Brain microvascular endothelial cell (primary cell): Measurements from ENCODE around the gene CHRNA5.

Experiments used
- DNase-seq: peaks from one replicate; pipeline ENCODE4 v3.0.0-alpha.2; 2020
- H3K27ac ChIP-seq: fragments of 250-450 bp; sonication (Bioruptor Pico); 2 replicates; pipeline ENCODE4 v1.5.1; 2020; ENCODE audit warnings: mild to moderate bottlenecking, moderate library complexity
- H3K27me3 ChIP-seq: fragments of 250-450 bp; sonication (Bioruptor Pico); replicated peaks from 2 replicates; pipeline ENCODE4 v1.5.1; 2020; ENCODE audit warnings: mild to moderate bottlenecking
- H3K36me3 ChIP-seq: fragments of 250-450 bp; sonication (Bioruptor Pico); replicated peaks from 2 replicates; pipeline ENCODE4 v1.5.1; 2020; ENCODE audit warnings: mild to moderate bottlenecking
- H3K4me3 ChIP-seq: 2 replicates; pipeline ENCODE4 v1.5.1; 2011; ENCODE audit warnings: low read depth, mild to moderate bottlenecking, control low read depth, low read length, moderate library complexity
- in situ Hi-C: cut with HindIII; loops from 2 replicates; pipeline ENCODE4 v1.10.0; 2017; ENCODE audit warnings: low sequenced_read_pairs, low pct_ligation_motif_present
- TF ChIP-seq, protein P1 (sequence below): IDR thresholded peaks from 2 replicates; pipeline ENCODE4 v1.5.1; 2011; ENCODE audit warnings: low read depth, mild to moderate bottlenecking, moderate library complexity, low read length, control low read depth, inconsistent platforms; ENCODE audit errors: missing control alignments

CHRNA5 gene

DNA sequence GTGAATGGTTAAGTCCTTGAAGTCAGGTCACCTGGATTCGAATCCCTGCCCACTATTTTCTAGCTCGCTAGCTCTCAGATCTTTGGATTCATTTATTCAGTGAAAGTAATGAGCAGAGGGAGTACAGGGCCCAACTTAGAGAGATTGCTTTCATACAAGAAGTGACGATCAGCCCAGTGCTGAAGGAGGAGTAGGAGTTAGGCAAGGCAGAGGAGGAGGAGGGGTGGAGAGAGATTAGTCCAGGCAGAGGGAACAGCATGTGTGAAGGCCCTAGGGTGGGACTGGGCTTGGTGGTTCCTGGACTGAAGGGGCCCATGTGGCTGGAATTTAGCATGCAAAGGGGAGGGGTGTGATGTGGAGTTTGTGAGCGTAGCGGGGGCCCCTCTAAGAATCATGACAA is 3.8 kb upstream of the CHRNA5 start:
- DNase-seq, result no peak

DNA sequence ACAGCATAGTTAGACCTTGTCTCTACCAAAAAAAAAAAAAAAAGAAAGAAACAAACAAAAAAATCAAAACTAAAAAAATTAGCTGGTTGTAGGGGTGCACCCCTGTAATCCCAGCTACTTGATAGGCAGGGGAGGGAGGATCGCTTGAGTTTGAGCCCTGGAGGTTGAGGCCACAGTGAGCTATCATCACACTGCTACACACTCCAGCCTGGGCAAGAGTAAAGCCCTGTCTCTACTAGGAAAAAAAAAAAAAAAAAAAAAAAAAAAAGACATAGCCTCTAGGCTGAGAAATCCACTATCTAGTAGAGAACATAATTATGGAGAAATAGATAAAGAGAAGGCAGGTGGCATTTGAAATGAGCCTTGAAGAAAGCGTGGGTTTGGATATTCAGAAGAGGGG is 2.2 kb upstream of the CHRNA5 start:
- TF ChIP-seq, protein P1, sequence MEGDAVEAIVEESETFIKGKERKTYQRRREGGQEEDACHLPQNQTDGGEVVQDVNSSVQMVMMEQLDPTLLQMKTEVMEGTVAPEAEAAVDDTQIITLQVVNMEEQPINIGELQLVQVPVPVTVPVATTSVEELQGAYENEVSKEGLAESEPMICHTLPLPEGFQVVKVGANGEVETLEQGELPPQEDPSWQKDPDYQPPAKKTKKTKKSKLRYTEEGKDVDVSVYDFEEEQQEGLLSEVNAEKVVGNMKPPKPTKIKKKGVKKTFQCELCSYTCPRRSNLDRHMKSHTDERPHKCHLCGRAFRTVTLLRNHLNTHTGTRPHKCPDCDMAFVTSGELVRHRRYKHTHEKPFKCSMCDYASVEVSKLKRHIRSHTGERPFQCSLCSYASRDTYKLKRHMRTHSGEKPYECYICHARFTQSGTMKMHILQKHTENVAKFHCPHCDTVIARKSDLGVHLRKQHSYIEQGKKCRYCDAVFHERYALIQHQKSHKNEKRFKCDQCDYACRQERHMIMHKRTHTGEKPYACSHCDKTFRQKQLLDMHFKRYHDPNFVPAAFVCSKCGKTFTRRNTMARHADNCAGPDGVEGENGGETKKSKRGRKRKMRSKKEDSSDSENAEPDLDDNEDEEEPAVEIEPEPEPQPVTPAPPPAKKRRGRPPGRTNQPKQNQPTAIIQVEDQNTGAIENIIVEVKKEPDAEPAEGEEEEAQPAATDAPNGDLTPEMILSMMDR, result no peak
- no peaks in the 10 kb centered on the region for H3K27me3 ChIP-seq
- in situ Hi-C loops, result no loop called here

More for the DNA sequence above, 3.8 kb upstream of the CHRNA5 start:
- Histone ChIP-seq H3K36me3 (no peaks in the 10 kb centered on the region), H3K27me3 (no peaks in the 10 kb centered on the region), H3K27ac (no peak overlapping the region), H3K4me3 (no peak overlapping the region)
- in situ Hi-C loops, result no loop called here
- TF ChIP-seq, protein P1, result no peak

DNA sequence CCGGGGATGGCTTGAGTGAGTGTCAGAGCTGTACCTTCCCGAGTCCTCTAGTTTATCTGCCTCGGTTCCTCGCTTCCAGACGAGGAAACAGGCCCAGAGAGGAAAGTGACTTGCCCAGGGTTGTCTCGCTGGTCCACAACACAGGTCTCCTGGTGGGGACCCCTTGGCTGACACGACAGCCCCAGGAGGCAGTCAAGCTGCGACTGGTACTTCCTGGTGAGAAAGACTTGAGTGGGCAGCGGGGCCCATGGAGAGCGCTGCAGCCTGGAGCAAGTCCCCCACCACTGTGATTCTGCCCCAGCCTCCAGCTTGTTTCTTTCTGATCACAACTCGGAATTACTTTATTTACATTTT is 600 bp upstream of the CHRNA5 start:
- in situ Hi-C loops, result no loop called here
- H3K4me3 ChIP-seq, result no peak overlapping the region
- H3K27me3 ChIP-seq, result no peaks in the 10 kb centered on the region
- TF ChIP-seq, protein P1, result no peak
- no peak for DNase-seq
- no peaks in the 10 kb centered on the region for H3K36me3 ChIP-seq
- no peak overlapping the region for H3K27ac ChIP-seq

More for the DNA sequence above, 2.2 kb upstream of the CHRNA5 start:
- no peak overlapping the region for H3K4me3 ChIP-seq
- H3K36me3 ChIP-seq, result no peaks in the 10 kb centered on the region
- no peak overlapping the region for H3K27ac ChIP-seq
- no peak for DNase-seq

DNA sequence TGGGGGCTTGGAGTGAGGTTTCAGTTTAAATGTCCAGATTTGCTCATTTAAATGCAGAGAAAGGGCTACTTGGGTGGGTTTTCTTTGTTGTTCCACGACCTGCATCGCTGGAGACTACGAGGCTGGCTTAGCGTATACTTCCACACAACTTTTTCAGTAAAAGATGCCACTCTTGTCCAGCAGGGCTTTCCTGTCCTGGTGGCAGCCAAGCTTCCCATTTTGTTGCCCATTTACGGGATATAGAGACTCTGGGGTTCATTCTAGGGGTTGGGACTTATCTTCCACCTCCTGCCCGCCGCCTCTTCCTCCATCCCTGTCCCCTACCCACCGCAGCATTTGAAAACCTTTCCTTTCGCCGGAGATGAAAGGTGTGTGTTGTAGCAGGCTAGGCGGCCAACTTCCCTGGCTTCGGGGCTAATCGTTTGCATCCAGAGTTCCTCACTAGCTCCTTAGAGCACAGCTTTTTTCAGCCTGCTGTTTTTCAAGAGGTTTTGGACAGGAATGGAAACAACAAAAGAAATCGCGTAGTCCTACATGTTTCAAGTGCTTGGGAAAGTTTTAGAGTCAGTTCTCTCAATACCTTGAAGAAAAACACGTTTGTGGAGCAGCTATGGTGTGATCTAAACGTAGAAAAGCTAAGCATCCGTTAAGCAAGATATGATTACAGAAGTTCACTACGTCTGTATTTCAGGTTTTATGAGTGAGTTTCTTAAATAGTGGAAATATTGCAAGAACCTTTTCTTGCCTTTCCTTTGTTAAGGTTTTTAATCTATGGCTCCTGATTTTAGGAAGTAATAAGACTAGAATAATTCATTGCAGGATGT is 843 bp downstream of the CHRNA5 start:
- no peaks in the 10 kb centered on the region for H3K36me3 ChIP-seq
- TF ChIP-seq, protein P1, result peak; percentile 57
- DNase-seq, result no peak
- no peaks in the 10 kb centered on the region for H3K27me3 ChIP-seq
- H3K27ac ChIP-seq, result no peak overlapping the region
- in situ Hi-C loops, result no loop called here
- peak overlapping the region; percentile 61 for H3K4me3 ChIP-seq

DNA sequence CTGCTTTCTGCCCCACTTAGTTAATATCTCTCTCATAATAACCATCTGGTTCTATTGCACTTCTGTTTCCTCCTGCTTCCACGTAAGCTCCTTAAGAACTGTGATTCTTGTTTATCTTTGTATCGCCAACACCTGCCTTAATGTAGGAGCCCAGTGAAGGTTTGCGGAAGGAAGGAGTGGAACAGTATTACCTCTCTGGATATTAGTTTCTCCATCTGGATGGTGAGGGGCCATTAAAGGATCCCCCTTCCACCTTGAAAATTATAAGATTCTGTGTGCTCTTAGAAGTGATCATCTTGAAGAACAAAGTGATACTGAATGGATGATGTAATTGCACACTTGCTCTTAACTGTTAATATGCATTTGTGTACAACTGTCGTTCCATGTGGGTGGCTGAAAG is 2.2 kb downstream of the CHRNA5 start:
- DNase-seq, result no peak
- Histone ChIP-seq H3K36me3 (no peaks in the 10 kb centered on the region), H3K27ac (no peak overlapping the region), H3K27me3 (no peaks in the 10 kb centered on the region), H3K4me3 (no peak overlapping the region)
- in situ Hi-C loops, result no loop called here
- TF ChIP-seq, protein P1, result no peak

DNA sequence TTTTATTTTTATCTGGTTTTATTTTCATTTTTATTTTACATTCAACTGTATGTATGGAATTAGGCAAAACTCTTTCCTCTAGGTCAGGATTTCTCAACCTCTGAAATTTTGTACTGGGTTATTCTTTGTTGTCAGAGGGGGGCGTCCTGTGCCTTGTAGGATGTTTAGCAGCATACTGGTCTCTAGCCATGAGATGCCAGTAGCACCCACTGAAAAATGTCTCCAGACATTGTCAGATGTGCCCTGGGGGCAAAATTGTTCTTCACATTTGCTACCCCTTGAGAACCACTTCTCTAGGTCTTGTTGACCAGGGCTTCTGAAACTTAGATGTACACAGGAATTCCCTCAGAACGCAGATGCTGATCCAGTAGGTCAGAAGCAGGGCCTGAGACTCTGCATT is 5.4 kb downstream of the CHRNA5 start:
- Histone ChIP-seq H3K27me3 (no peaks in the 10 kb centered on the region), H3K4me3 (no peak overlapping the region), H3K36me3 (no peaks in the 10 kb centered on the region), H3K27ac (no peak overlapping the region)
- TF ChIP-seq, protein P1, result no peak
- in situ Hi-C loops, result no loop called here
- no peak for DNase-seq
